ENCODE measurements around the gene CA14. TPM values are rescaled to one million over a fixed set of nuclear protein-coding genes. Genes with fewer than 3 reads are reported as not detected.
"Not testable (repeated sequence)": the region's sequence is repeated elsewhere in the genome, so short reads cannot be mapped to it uniquely, and the experiment has no call there.

The CA14 gene
- polyA plus RNA-seq, 2 of the 4 experiments (the other 2 are of a cell fraction) = not detected

DNA sequence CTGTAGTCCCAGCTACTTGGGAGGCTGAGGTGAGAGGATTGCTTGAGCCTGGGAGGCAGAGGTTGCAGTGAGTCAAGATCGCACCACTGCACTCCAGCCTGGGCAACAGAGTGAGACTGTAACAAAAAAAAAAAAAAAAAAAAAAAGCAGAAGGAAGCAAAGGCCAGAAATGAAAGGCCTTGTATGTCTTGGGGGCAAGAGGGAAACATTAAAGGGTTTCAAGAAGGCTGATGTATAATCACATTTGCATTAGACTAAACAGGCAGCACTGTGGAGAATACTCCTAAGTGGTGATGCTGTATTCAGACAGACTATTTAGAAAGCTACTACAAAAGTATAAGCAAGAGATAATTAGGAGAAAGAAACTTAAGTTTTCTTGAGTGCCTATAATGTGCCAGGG is 32.0 kb upstream of the CA14 start:
- no peak for DNase-seq (ENCODE audit: low read depth in 1 of 2, low spot score in 1 of 2)
- Histone ChIP-seq H3K9me3 (no peaks in the 10 kb centered on the region), H3K4me2 (no peak overlapping the region), H3K4me3 (no peak overlapping the region), H3K4me1 (no peaks in the 10 kb centered on the region), H3K27ac (no peak overlapping the region)
- FAIRE-seq = no peak
- CTCF ChIA-PET = interaction anchor here (1.2 to 3.2 kb wide), 3 partner anchors 30 to 77 kb away, joined by 3 to 14 read pairs (median 5); no protein-coding TSS in a partner anchor
- no peak for ATAC-seq
- 92% methylated on average over 1 of the region's 1 CpG for WGBS (ENCODE audit: missing lambda C conversion rate)
- POLR2A ChIA-PET = interaction anchor here (0.7 kb wide), 1 partner anchor 298 kb away, joined by 3 read pairs; no protein-coding TSS in a partner anchor
- TF ChIP-seq GATA3 (IDR thresholded peaks at IDR 0.05; ENCODE audit: borderline replicate concordance) = no peak
- TF ChIP-seq, protein P1, sequence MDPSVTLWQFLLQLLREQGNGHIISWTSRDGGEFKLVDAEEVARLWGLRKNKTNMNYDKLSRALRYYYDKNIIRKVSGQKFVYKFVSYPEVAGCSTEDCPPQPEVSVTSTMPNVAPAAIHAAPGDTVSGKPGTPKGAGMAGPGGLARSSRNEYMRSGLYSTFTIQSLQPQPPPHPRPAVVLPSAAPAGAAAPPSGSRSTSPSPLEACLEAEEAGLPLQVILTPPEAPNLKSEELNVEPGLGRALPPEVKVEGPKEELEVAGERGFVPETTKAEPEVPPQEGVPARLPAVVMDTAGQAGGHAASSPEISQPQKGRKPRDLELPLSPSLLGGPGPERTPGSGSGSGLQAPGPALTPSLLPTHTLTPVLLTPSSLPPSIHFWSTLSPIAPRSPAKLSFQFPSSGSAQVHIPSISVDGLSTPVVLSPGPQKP (IDR thresholded peaks at IDR 0.05; ENCODE audit: low read depth, low read length) = no peak
- TF ChIP-seq SMC3 (IDR thresholded peaks at IDR 0.05) = no peak
- TF ChIP-seq MAFK (IDR thresholded peaks at IDR 0.05; ENCODE audit: partially characterized antibody) = no peak
- no peak for TF ChIP-seq EP300 (IDR thresholded peaks at IDR 0.05)
- TF ChIP-seq NR3C1 (IDR thresholded peaks at IDR 0.05) = no peak
- TF ChIP-seq RCOR1 (IDR thresholded peaks at IDR 0.05; ENCODE audit: low read depth, low read length) = no peak

DNA sequence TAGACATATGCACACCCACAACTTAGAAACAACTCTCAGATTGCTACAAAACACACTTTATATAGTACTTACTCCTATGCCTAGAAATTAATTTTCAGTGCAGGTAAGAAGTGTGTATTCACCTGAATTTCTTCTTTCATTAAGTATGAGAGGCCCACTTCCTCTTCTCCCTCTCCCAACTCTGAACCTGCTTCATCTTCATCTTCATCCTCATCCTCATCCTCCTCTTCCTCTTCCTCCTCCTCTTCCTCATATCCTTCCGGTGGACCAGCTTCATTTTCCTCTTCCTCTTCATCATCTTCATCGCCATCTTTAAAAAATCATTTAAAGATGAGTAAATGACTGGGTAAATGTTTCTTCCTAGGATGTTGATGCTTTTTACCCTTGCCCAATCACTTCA is 31.1 kb upstream of the CA14 start:
- no peak for TF ChIP-seq NR3C1 (IDR thresholded peaks at IDR 0.05)
- TF ChIP-seq, protein P2, sequence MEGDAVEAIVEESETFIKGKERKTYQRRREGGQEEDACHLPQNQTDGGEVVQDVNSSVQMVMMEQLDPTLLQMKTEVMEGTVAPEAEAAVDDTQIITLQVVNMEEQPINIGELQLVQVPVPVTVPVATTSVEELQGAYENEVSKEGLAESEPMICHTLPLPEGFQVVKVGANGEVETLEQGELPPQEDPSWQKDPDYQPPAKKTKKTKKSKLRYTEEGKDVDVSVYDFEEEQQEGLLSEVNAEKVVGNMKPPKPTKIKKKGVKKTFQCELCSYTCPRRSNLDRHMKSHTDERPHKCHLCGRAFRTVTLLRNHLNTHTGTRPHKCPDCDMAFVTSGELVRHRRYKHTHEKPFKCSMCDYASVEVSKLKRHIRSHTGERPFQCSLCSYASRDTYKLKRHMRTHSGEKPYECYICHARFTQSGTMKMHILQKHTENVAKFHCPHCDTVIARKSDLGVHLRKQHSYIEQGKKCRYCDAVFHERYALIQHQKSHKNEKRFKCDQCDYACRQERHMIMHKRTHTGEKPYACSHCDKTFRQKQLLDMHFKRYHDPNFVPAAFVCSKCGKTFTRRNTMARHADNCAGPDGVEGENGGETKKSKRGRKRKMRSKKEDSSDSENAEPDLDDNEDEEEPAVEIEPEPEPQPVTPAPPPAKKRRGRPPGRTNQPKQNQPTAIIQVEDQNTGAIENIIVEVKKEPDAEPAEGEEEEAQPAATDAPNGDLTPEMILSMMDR (IDR thresholded peaks at IDR 0.05) = no peak
- TF ChIP-seq KDM1A (IDR thresholded peaks at IDR 0.05; ENCODE audit: low read depth) = no peak
- TF ChIP-seq HOXB5 (CRISPR knock-in tag; IDR thresholded peaks at IDR 0.05) = no peak
- no peak for TF ChIP-seq HOXA7 (CRISPR knock-in tag; IDR thresholded peaks at IDR 0.05)
- no peak for TF ChIP-seq JUNB (IDR thresholded peaks at IDR 0.05)
- no peak for TF ChIP-seq RNF2 (IDR thresholded peaks at IDR 0.05; ENCODE audit: borderline replicate concordance, low read depth)
- no peak for TF ChIP-seq ESRRA (IDR thresholded peaks at IDR 0.05; ENCODE audit: borderline replicate concordance, low read length)
- no peak for TF ChIP-seq CBX8 (IDR thresholded peaks at IDR 0.05)
- no peak for TF ChIP-seq SMC3 (IDR thresholded peaks at IDR 0.05)
- 89% methylated on average over 2 of the region's 2 CpGs for WGBS (ENCODE audit: missing lambda C conversion rate)
- H3K4me2 ChIP-seq = no peak overlapping the region
- no peaks in the 10 kb centered on the region for H3K4me1 ChIP-seq
- ChIA-PET POLR2A (interaction anchor here (0.7 kb wide), 2 partner anchors 299 to 343 kb away, joined by 3 to 9 read pairs; no protein-coding TSS in a partner anchor), CTCF (interaction anchor here (0.7 kb wide), 3 partner anchors 209 to 306 kb away, joined by 3 read pairs; no protein-coding TSS in a partner anchor)
- ATAC-seq (no peak), FAIRE-seq (no peak), DNase-seq (ENCODE audit: low read depth in 1 of 2, low spot score in 1 of 2) (no peak)
- no peak overlapping the region for H3K27ac ChIP-seq
- no peaks in the 10 kb centered on the region for H3K9me3 ChIP-seq
- H3K4me3 ChIP-seq = no peak overlapping the region

DNA sequence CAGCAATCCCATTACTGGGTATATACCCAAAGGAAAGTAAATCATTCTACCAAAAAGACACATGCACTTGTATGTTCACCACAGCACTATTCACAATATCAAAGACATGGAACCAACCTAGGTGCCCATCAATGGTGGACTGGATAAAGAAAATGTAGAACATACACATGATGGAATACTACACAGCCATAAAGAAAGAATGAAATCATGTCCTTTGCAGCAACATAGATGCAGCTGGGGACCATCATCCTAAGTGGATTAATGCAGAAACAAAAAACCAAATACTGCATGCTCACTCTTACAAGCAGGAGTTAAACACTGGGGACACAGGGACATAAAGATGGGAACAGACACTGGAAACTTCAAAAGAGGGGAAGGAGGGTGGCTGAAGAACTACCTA is 30.3 kb upstream of the CA14 start:
- FAIRE-seq (no peak), DNase-seq (ENCODE audit: low read depth in 1 of 2, low spot score in 1 of 2) (no peak), ATAC-seq (no peak)
- Histone ChIP-seq H3K9me3 (no peaks in the 10 kb centered on the region), H3K4me1 (no peaks in the 10 kb centered on the region), H3K4me2 (no peak overlapping the region), H3K4me3 (no peak overlapping the region), H3K27ac (no peak overlapping the region)
- TF ChIP-seq CHD2 (IDR thresholded peaks at IDR 0.05; ENCODE audit: low read length, partially characterized antibody) (no peak), FOSL2 (IDR thresholded peaks at IDR 0.05) (no peak), FOSL2 (CRISPR knock-in tag; IDR thresholded peaks at IDR 0.05) (no peak), HEYL (CRISPR knock-in tag; IDR thresholded peaks at IDR 0.05) (no peak)
- TF ChIP-seq, protein P3, sequence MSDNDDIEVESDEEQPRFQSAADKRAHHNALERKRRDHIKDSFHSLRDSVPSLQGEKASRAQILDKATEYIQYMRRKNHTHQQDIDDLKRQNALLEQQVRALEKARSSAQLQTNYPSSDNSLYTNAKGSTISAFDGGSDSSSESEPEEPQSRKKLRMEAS (IDR thresholded peaks at IDR 0.05) = no peak
- POLR2A ChIA-PET = no interaction called here
- CTCF ChIA-PET = no interaction called here

- H3K4me1 ChIP-seq; H3K4me2 ChIP-seq; ATAC-seq; H3K4me3 ChIP-seq; DNase-seq (ENCODE audit: low read depth in 1 of 2, low spot score in 1 of 2); POLR2A ChIA-PET; H3K9me3 ChIP-seq; FAIRE-seq; H3K27ac ChIP-seq: not testable (repeated sequence)
- WGBS (ENCODE audit: missing lambda C conversion rate) = 90% methylated on average over 10 of the region's 10 CpGs
- CTCF ChIA-PET = interaction anchor here (0.6 kb wide), 1 partner anchor 219 kb away, joined by 3 read pairs; no protein-coding TSS in a partner anchor
These were observed 29.3 kb upstream of the CA14 start for GRCh38 chr1:150228246-150228645.

DNA sequence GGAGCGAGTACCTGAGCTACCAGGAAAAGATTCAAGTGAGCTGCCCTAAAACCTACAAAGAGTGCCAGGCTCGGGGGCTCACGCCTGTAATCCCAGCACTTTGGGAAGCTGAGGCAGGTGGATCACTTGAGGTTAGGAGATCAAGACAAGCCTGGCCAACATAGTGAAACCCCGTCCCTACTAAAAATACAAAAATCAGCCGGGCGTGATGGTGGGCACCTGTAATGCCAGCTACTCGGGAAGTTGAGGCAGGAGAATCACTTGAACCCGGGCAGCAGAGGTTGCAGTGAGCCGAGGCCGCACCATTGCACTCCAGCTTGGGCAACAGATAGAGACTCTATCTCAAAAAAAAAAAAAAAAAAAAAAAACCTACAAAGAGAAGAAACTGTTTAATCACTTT is 24.7 kb upstream of the CA14 start:
- not testable (repeated sequence) for DNase-seq (ENCODE audit: low read depth in 1 of 2, low spot score in 1 of 2); H3K9me3 ChIP-seq; FAIRE-seq; H3K4me3 ChIP-seq; ATAC-seq
- Histone ChIP-seq H3K4me1 (peaks cover 15% of the 10 kb centered on the region), H3K4me2 (peak overlapping the region; percentile 89), H3K27ac (peak overlapping the region; percentile 87 to 98; a peak in 5 of 6 replicates)
- POLR2A ChIA-PET = interaction anchor here (0.7 kb wide), 1 partner anchor 346 kb away, joined by 3 read pairs; no protein-coding TSS in a partner anchor
- WGBS (ENCODE audit: missing lambda C conversion rate) = 91% methylated on average over 10 of the region's 10 CpGs
- CTCF ChIA-PET = interaction anchor here (1.1 to 1.3 kb wide), 2 partner anchors 12 to 46 kb away, joined by 3 to 7 read pairs; no protein-coding TSS in a partner anchor
